ENCODE measurements around the gene STK17A.

STK17A gene

DNA sequence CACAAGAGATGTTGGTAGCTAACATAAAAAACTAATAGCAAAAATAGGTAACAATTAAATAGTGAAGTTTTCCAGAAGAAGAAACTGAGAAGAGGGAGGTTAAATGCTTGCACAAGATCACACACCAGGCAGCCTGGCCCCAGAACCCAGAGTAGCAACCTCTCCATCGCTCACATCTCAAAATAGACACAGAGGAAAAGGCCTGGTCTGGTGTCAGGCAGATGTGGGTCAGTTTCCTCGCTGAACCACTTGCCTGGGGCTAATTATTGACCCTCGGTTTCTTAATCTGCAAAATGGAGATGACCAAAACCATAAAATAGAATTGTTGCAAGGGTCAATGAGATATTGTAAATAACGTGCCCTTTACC lies 44.5 kb upstream of the STK17A start:
- Histone ChIP-seq H2AFZ (ENCODE audit: low read length) (no peak overlapping the region), H3K4me1 (ENCODE audit: insufficient read depth, low read length, poor library complexity, severe bottlenecking) (no peaks in the 10 kb centered on the region), H3F3A (ENCODE audit: low read depth) (no peaks in the 10 kb centered on the region), H3K9me3 (ENCODE audit: insufficient read depth, low read depth, low read length) (no peaks in the 10 kb centered on the region), H3K4me2 (ENCODE audit: low read depth, low read length, poor library complexity, severe bottlenecking) (no peak overlapping the region), H3K9ac (ENCODE audit: low read depth, low read length, poor library complexity, severe bottlenecking) (no peak overlapping the region), H3K79me2 (ENCODE audit: insufficient read depth, low read length) (no peaks in the 10 kb centered on the region), H3K36me3 (ENCODE audit: insufficient read depth, low read length) (no peaks in the 10 kb centered on the region), H4K20me1 (ENCODE audit: insufficient read depth, low read length, poor library complexity, severe bottlenecking) (no peaks in the 10 kb centered on the region), H3K27me3 (ENCODE audit: insufficient read depth, low read length, poor library complexity, severe bottlenecking) (no peaks in the 10 kb centered on the region), H3K9me2 (replicated peaks; ENCODE audit: low read depth, low read length) (no peaks in the 10 kb centered on the region), H3K4me3 (ENCODE audit: low read length, poor library complexity, severe bottlenecking) (no peak overlapping the region)
- TF ChIP-seq CTCF (conservative IDR thresholded peaks at IDR 0.05; ENCODE audit: low read length) (no peak), EZH2phosphoT487 (IDR thresholded peaks at IDR 0.05; ENCODE audit: borderline replicate concordance) (no peak)

- H4K20me1 ChIP-seq (ENCODE audit: insufficient read depth, low read length, poor library complexity, severe bottlenecking), result no peaks in the 10 kb centered on the region
- no peak overlapping the region for H3K4me3 ChIP-seq (ENCODE audit: low read length, poor library complexity, severe bottlenecking)
- H3K27me3 ChIP-seq (ENCODE audit: insufficient read depth, low read length, poor library complexity, severe bottlenecking), result no peaks in the 10 kb centered on the region
- H3K36me3 ChIP-seq (ENCODE audit: insufficient read depth, low read length), result no peaks in the 10 kb centered on the region
- H3K9ac ChIP-seq (ENCODE audit: low read depth, low read length, poor library complexity, severe bottlenecking), result no peak overlapping the region
- H3K4me1 ChIP-seq (ENCODE audit: insufficient read depth, low read length, poor library complexity, severe bottlenecking), result no peaks in the 10 kb centered on the region
- no peaks in the 10 kb centered on the region for H3K9me3 ChIP-seq (ENCODE audit: insufficient read depth, low read depth, low read length)
- no peaks in the 10 kb centered on the region for H3K79me2 ChIP-seq (ENCODE audit: insufficient read depth, low read length)
- no peaks in the 10 kb centered on the region for H3F3A ChIP-seq (ENCODE audit: low read depth)
- H3K9me2 ChIP-seq (replicated peaks; ENCODE audit: low read depth, low read length), result no peaks in the 10 kb centered on the region
- TF ChIP-seq EZH2phosphoT487 (IDR thresholded peaks at IDR 0.05; ENCODE audit: borderline replicate concordance) (no peak), CTCF (conservative IDR thresholded peaks at IDR 0.05; ENCODE audit: low read length) (no peak)
- no peak overlapping the region for H2AFZ ChIP-seq (ENCODE audit: low read length)
- H3K4me2 ChIP-seq (ENCODE audit: low read depth, low read length, poor library complexity, severe bottlenecking), result no peak overlapping the region
Measured at GRCh38 chr7:43540471-43540870, 42.4 kb upstream of the STK17A start.

- Histone ChIP-seq H3F3A (ENCODE audit: low read depth) (no peaks in the 10 kb centered on the region), H3K9me2 (replicated peaks; ENCODE audit: low read depth, low read length) (no peaks in the 10 kb centered on the region), H3K79me2 (ENCODE audit: insufficient read depth, low read length) (no peaks in the 10 kb centered on the region), H4K20me1 (ENCODE audit: insufficient read depth, low read length, poor library complexity, severe bottlenecking) (no peaks in the 10 kb centered on the region), H3K9ac (ENCODE audit: low read depth, low read length, poor library complexity, severe bottlenecking) (no peak overlapping the region), H3K36me3 (ENCODE audit: insufficient read depth, low read length) (no peaks in the 10 kb centered on the region), H3K4me2 (ENCODE audit: low read depth, low read length, poor library complexity, severe bottlenecking) (no peak overlapping the region), H3K4me3 (ENCODE audit: low read length, poor library complexity, severe bottlenecking) (no peak overlapping the region), H3K9me3 (ENCODE audit: insufficient read depth, low read depth, low read length) (no peaks in the 10 kb centered on the region), H2AFZ (ENCODE audit: low read length) (no peak overlapping the region), H3K4me1 (ENCODE audit: insufficient read depth, low read length, poor library complexity, severe bottlenecking) (no peaks in the 10 kb centered on the region), H3K27me3 (ENCODE audit: insufficient read depth, low read length, poor library complexity, severe bottlenecking) (no peaks in the 10 kb centered on the region)
- no peak for TF ChIP-seq EZH2phosphoT487 (IDR thresholded peaks at IDR 0.05; ENCODE audit: borderline replicate concordance)
Measured at GRCh38 chr7:43542716-43543115, 40.2 kb upstream of the STK17A start.

- no peak for TF ChIP-seq CTCF (conservative IDR thresholded peaks at IDR 0.05; ENCODE audit: low read length)
- TF ChIP-seq EZH2phosphoT487 (IDR thresholded peaks at IDR 0.05; ENCODE audit: borderline replicate concordance), result no peak
- Histone ChIP-seq H3K9me2 (replicated peaks; ENCODE audit: low read depth, low read length) (no peaks in the 10 kb centered on the region), H3K36me3 (ENCODE audit: insufficient read depth, low read length) (no peaks in the 10 kb centered on the region), H4K20me1 (ENCODE audit: insufficient read depth, low read length, poor library complexity, severe bottlenecking) (no peaks in the 10 kb centered on the region), H3K4me1 (ENCODE audit: insufficient read depth, low read length, poor library complexity, severe bottlenecking) (no peaks in the 10 kb centered on the region), H3K27me3 (ENCODE audit: insufficient read depth, low read length, poor library complexity, severe bottlenecking) (no peaks in the 10 kb centered on the region), H3K9me3 (ENCODE audit: insufficient read depth, low read depth, low read length) (no peaks in the 10 kb centered on the region), H3K9ac (ENCODE audit: low read depth, low read length, poor library complexity, severe bottlenecking) (no peak overlapping the region), H3K79me2 (ENCODE audit: insufficient read depth, low read length) (no peaks in the 10 kb centered on the region), H2AFZ (ENCODE audit: low read length) (no peak overlapping the region), H3K4me3 (ENCODE audit: low read length, poor library complexity, severe bottlenecking) (no peak overlapping the region), H3K4me2 (ENCODE audit: low read depth, low read length, poor library complexity, severe bottlenecking) (no peak overlapping the region), H3F3A (ENCODE audit: low read depth) (no peaks in the 10 kb centered on the region)
Measured at GRCh38 chr7:43546231-43546630, 36.7 kb upstream of the STK17A start.
